Stimulated activated CD4-positive, alpha-beta T cell treated with anti-CD3 and anti-CD28 coated beads, TNF-alpha, amount 100 ng/mL, for 48 hours (primary cell): ENCODE results near the gene MICAL3.
A peak's percentile ranks its signal among the peaks of the same experiment; 100 is the strongest.

Experiments used
- DNase-seq, 3 donors: peaks; one replicate each; pipeline ENCODE4 v3.0.0-alpha.2; 2020; ENCODE audit warnings: low read depth in 3 of 3

Gene MICAL3

GRCh38 chr22:17794726-17795542, 229.4 kb downstream of the MICAL3 start:
- DNase-seq, result no peak

- no peak for DNase-seq
These were observed 231.4 kb downstream of the MICAL3 start for GRCh38 chr22:17792854-17793434.

GRCh38 chr22:17792299-17792698, 232.1 kb downstream of the MICAL3 start:
- DNase-seq, result no peak

- no peak for DNase-seq
These were observed 233.2 kb downstream of the MICAL3 start for GRCh38 chr22:17791196-17791595.

GRCh38 chr22:17789379-17790200, 234.8 kb downstream of the MICAL3 start:
- DNase-seq, result no peak

- no peak for DNase-seq
These were observed 235.6 kb downstream of the MICAL3 start for GRCh38 chr22:17788528-17789378.

- no peak for DNase-seq
These were observed 236.5 kb downstream of the MICAL3 start for GRCh38 chr22:17787716-17788330.

GRCh38 chr22:17787241-17787640, 237.1 kb downstream of the MICAL3 start:
- DNase-seq, result no peak

- DNase-seq, result no peak
These were observed 237.8 kb downstream of the MICAL3 start for GRCh38 chr22:17786435-17787161.

- DNase-seq, result peak; percentile 26 to 67 (median 64)
These were observed 238.9 kb downstream of the MICAL3 start for GRCh38 chr22:17785185-17786184.

GRCh38 chr22:17784776-17785175, 239.6 kb downstream of the MICAL3 start:
- DNase-seq, result no peak

GRCh38 chr22:17783773-17784480, 240.4 kb downstream of the MICAL3 start:
- DNase-seq, result no peak

GRCh38 chr22:17783312-17783711, 241.0 kb downstream of the MICAL3 start:
- no peak for DNase-seq

- no peak for DNase-seq
These were observed 241.7 kb downstream of the MICAL3 start for GRCh38 chr22:17782621-17783020.

- DNase-seq, result no peak
These were observed 242.2 kb downstream of the MICAL3 start for GRCh38 chr22:17782158-17782557.

- peak in 1 of 3 donors; percentile 26 for DNase-seq
These were observed 242.9 kb downstream of the MICAL3 start for GRCh38 chr22:17781319-17782031.

- no peak for DNase-seq
These were observed 243.5 kb downstream of the MICAL3 start for GRCh38 chr22:17780741-17781318.
